ENCODE data around the gene DNAAF1. TPM values are rescaled to one million over a fixed set of nuclear protein-coding genes. Genes with fewer than 3 reads are reported as not detected.

The DNAAF1 gene
- total and polyA plus RNA-seq, 2 donors (not counting 3 experiments of a cell fraction or from before 2014, with no cell fraction given), result 0.01 TPM; not detected in 1

DNA sequence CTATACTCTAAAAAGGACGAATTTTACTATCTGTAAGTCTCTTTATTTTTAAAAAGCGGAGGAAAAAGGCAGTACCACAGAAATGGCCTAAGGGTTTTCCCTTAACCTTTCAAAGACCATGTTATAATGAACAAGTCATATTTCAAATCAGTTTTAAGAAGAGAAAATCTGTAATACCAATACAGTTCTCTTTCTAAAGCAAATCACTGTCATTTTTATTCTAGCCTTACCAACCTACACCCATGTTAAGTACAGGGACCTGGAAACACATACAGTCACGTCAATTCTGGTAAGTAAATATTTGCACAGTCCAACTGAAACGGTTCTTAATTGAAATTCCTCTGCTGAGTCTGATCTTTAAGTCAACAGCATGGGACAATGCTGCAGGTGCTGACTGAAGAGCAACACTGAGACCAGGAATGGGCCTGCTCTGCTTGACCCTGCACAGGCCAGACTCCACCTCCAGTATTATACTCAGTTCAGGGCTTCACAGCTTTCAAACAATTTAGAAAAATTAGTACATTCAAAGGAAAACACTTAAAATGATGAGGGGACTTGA, 48.6 kb upstream of the DNAAF1 start:
- H3K9me1 ChIP-seq (replicated peaks; ENCODE audit: control insufficient read depth, extremely low read depth, insufficient read depth, low read length), result no peaks in the 10 kb centered on the region
- H3K9me3 ChIP-seq (replicated peaks; ENCODE audit: control insufficient read depth, insufficient read depth, low read length), result no peaks in the 10 kb centered on the region
- H3K27me3 ChIP-seq (ENCODE audit: control insufficient read depth in 2 of 2, insufficient read depth in 2 of 2, low read length in 2 of 2), result no peaks in the 10 kb centered on the region
- H3K9ac ChIP-seq (replicated peaks; ENCODE audit: extremely low read depth, insufficient read depth, low read length), result no peak overlapping the region
- ChIA-PET POLR2A (no interaction called here), CTCF (interaction anchor here (0.7 to 1.1 kb wide), 2 partner anchors 12 to 20 kb away, joined by 3 read pairs; partner anchors contain the start of gene MBTPS1)
- no peak for DNase-seq (ENCODE audit: low read depth, low spot score)
- intact Hi-C loops (cut with micrococcal nuclease), result no loop called here
- H2AFZ ChIP-seq (ENCODE audit: low read depth, low read length), result no peak overlapping the region
- TF ChIP-seq MYC (IDR thresholded peaks at IDR 0.05; ENCODE audit: low read depth, low read length), result no peak
- TF ChIP-seq, protein P1, sequence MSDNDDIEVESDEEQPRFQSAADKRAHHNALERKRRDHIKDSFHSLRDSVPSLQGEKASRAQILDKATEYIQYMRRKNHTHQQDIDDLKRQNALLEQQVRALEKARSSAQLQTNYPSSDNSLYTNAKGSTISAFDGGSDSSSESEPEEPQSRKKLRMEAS (IDR thresholded peaks at IDR 0.05; ENCODE audit: insufficient read depth, insufficient read length), result no peak
- TF ChIP-seq EZH2 (IDR thresholded peaks at IDR 0.05; ENCODE audit: borderline replicate concordance, low read depth, low read length, severe bottlenecking), result no peak
- no peak for TF ChIP-seq GATA2 (IDR thresholded peaks at IDR 0.05; ENCODE audit: insufficient read depth, insufficient read length, low read depth, low read length)
- no peak for TF ChIP-seq FOS (IDR thresholded peaks at IDR 0.05; ENCODE audit: borderline replicate concordance, insufficient read depth, low read length)
- TF ChIP-seq JUN (IDR thresholded peaks at IDR 0.05; ENCODE audit: borderline replicate concordance, insufficient read depth, insufficient read length, low read depth), result no peak
- TF ChIP-seq POLR2A (IDR thresholded peaks at IDR 0.05; ENCODE audit: low read depth, low read length), result no peak
- TF ChIP-seq, protein P2, sequence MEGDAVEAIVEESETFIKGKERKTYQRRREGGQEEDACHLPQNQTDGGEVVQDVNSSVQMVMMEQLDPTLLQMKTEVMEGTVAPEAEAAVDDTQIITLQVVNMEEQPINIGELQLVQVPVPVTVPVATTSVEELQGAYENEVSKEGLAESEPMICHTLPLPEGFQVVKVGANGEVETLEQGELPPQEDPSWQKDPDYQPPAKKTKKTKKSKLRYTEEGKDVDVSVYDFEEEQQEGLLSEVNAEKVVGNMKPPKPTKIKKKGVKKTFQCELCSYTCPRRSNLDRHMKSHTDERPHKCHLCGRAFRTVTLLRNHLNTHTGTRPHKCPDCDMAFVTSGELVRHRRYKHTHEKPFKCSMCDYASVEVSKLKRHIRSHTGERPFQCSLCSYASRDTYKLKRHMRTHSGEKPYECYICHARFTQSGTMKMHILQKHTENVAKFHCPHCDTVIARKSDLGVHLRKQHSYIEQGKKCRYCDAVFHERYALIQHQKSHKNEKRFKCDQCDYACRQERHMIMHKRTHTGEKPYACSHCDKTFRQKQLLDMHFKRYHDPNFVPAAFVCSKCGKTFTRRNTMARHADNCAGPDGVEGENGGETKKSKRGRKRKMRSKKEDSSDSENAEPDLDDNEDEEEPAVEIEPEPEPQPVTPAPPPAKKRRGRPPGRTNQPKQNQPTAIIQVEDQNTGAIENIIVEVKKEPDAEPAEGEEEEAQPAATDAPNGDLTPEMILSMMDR (IDR thresholded peaks at IDR 0.05; ENCODE audit: extremely low read depth in 1 of 2, insufficient read depth in 1 of 2, low read depth in 1 of 2, low read length in 2 of 2), result no peak
- no peak for TF ChIP-seq POLR2AphosphoS5 (IDR thresholded peaks at IDR 0.05; ENCODE audit: insufficient read depth, low read depth, low read length)
- H3K27ac ChIP-seq (ENCODE audit: insufficient read depth, low read depth, low read length), result no peak overlapping the region
- no peaks in the 10 kb centered on the region for H4K20me1 ChIP-seq (replicated peaks; ENCODE audit: control insufficient read depth, extremely low read depth, insufficient read depth, low read length)
- peaks cover 14 to 24% of the 10 kb centered on the region in 2 experiments for H3K36me3 ChIP-seq (ENCODE audit: control insufficient read depth in 2 of 2, extremely low read depth in 1 of 2, insufficient read depth in 2 of 2, low read length in 2 of 2)
- BruUV-seq (replicated peaks), result no TSS peak
- dilution Hi-C loops (cut with MboI; ENCODE audit: extremely low pct_ligation_motif_present, low sequenced_read_pairs), result no loop called here
- no peak overlapping the region for H3K4me3 ChIP-seq (replicated peaks in 1 of 3; ENCODE audit: insufficient read depth in 1 of 3, low read depth in 1 of 3, low read length in 3 of 3)
- H3K4me2 ChIP-seq (ENCODE audit: insufficient read depth, low read length), result no peak overlapping the region
- no peak for FAIRE-seq
- peaks cover 5% of the 10 kb centered on the region for H3K4me1 ChIP-seq (ENCODE audit: control insufficient read depth, extremely low read depth, insufficient read depth, low read length)
- peaks cover 6% of the 10 kb centered on the region for H3K79me2 ChIP-seq (ENCODE audit: control insufficient read depth, insufficient read depth, low read length)
